ENCODE measurements around the gene VPS18.
A peak's percentile ranks its signal among the peaks of the same experiment; 100 is the strongest.

VPS18 gene

GRCh38 chr15:40930430-40931299 is 36.4 kb downstream of the VPS18 start:
- H3K4me3 ChIP-seq (ENCODE audit: low read length) = no peak overlapping the region
- no peak for DNase-seq (ENCODE audit: low read depth, low spot score)

DNA sequence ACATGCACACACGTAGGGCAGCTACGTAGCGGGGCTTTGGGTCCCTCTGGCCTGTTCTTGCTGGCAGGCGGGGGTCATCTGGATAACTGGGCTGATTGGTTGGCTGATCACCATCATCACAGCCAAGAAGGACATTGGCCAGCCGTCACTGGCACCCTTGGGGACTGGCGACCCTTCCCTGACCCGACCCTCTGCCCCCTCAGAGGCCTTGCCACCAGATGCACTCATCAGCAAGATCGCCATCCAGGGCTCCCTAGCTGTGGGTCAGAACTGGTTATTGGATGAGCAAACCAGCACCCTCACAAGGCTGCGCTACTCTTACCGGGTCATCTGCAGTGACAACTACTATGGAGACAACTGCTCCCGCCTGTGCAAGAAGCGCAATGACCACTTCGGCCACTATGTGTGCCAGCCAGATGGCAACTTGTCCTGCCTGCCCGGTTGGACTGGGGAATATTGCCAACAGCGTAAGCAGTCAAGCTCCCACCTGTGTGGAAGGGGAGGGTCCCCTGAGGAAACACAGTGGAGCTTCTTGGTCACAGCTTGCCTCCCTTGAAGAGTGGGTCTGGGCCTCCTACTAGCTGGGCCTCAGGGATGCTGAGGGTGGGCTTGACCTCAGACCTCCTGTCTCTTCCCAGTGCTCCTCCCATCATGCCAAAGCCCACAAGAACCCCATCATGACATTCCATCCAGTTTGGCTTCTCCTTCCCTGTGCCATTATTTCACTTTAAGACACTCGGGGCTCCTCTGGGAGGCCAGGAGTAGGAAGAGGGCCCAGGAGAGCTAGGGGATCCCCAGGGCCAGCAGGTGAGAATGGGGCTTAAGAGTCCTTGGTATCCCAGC is 37.3 kb downstream of the VPS18 start:
- no peak overlapping the region for H3K4me3 ChIP-seq (ENCODE audit: low read length)
- no peak for DNase-seq (ENCODE audit: low read depth, low spot score)

GRCh38 chr15:40932156-40932555 is 37.9 kb downstream of the VPS18 start:
- peak; percentile 61 for DNase-seq (ENCODE audit: low read depth, low spot score)
- no peak overlapping the region for H3K4me3 ChIP-seq (ENCODE audit: low read length)

DNA sequence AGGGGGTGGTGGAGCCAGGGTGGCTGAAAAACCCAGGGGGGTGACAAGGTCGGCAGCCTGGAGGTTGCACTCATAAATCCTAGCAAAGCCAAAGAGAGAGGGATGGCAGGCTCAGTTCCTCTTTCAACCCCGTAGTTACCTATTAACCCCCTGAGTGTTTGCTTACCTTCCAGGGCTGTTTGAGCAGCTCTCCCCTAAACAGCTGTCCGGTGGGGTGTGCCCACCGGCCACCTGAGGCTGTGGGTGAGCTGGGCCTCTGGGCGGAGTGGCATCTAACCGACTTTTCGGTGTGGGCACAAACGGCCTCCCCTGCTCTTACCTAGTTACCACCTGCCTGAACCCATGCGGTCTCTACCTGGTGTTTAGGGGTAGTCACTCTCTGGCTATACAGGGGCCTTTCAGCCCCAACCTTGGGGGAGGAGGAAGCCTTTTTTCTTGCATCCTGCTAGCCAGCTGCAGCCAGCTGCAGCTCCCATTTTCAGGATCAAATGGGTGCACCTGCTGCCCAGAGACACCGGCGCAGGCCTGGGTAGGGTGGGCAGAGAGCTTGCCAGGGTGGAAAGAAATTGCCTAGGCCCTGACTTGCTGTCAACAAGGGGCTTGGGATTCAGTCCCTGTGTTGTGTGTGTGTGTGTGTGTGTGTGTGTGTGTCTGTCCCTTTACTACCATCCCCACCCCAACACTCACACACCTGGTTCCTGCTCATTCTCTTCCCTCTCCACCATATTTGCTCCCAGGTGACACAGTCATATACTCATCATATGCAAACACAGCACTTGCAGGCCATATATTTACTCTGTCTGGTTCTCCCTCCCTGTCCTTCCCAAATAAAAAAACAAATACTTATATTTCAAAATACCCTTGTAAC is 38.6 kb downstream of the VPS18 start:
- no peak for DNase-seq (ENCODE audit: low read depth, low spot score)

GRCh38 chr15:40933517-40933902 is 39.3 kb downstream of the VPS18 start:
- H3K4me3 ChIP-seq (ENCODE audit: low read length) = no peak overlapping the region
- DNase-seq (ENCODE audit: low read depth, low spot score) = no peak

More for the DNA sequence above, 38.6 kb downstream of the VPS18 start:
- no peak overlapping the region for H3K4me3 ChIP-seq (ENCODE audit: low read length)

- H3K4me3 ChIP-seq (ENCODE audit: low read length) = no peak overlapping the region
- DNase-seq (ENCODE audit: low read depth, low spot score) = no peak
These were observed 40.2 kb downstream of the VPS18 start for GRCh38 chr15:40934457-40934856.

GRCh38 chr15:40936234-40936708 is 42.0 kb downstream of the VPS18 start:
- no peak for DNase-seq (ENCODE audit: low read depth, low spot score)
- H3K4me3 ChIP-seq (ENCODE audit: low read length) = no peak overlapping the region

DNA sequence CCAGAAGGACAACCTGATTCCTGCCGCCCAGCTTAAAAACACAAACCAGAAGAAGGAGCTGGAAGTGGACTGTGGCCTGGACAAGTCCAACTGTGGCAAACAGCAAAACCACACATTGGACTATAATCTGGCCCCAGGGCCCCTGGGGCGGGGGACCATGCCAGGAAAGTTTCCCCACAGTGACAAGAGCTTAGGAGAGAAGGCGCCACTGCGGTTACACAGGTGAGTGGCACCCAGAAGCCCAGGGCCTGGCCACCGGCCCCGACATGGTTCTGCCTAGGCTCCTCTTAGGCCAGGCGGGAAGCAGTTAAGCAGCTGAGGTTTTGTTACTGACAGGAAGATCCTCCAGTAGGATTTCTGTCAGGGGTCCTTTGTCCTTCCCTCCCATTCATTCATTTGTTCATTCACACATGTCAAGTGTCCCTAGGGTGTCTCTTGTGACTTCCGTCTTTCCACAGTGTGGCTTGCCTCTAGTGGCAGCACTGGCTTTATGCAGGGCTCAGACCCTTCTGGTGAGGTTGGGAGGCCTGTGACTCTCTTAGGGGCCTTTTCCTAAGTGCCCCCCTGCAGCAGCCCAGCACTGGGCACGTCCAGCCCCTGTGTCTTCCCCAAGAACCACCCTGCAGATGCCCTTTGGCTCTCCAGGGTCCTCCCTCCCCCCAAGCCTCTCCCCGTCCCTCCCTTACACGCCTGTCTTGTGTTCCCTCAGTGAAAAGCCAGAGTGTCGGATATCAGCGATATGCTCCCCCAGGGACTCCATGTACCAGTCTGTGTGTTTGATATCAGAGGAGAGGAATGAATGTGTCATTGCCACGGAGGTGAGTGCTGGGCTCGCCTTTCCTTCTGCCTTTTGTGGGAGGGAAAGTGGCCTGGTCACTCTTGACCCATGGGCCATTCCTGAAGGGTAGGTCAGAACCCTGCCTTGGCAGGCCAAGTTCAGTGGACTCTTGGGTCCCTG is 42.7 kb downstream of the VPS18 start:
- no peak for DNase-seq (ENCODE audit: low read depth, low spot score)
- no peak overlapping the region for H3K4me3 ChIP-seq (ENCODE audit: low read length)

DNA sequence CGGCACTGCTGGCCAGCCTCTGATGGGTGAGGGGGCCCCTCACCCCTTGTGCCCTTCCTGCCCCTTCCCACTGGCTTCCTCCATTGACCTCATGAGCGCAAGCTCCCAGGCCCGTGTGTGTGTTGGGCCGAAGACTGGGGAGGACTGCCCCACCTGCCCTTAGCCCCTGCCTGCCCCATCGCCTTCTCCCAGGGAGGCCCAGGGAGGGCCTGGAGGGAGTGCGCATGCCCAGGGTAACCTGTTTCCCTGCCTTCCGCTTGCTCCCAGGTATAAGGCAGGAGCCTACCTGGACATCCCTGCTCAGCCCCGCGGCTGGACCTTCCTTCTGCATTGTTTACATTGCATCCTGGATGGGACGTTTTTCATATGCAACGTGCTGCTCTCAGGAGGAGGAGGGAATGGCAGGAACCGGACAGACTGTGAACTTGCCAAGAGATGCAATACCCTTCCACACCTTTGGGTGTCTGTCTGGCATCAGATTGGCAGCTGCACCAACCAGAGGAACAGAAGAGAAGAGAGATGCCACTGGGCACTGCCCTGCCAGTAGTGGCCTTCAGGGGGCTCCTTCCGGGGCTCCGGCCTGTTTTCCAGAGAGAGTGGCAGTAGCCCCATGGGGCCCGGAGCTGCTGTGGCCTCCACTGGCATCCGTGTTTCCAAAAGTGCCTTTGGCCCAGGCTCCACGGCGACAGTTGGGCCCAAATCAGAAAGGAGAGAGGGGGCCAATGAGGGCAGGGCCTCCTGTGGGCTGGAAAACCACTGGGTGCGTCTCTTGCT is 43.7 kb downstream of the VPS18 start:
- no peak for DNase-seq (ENCODE audit: low read depth, low spot score)
- no peak overlapping the region for H3K4me3 ChIP-seq (ENCODE audit: low read length)

DNA sequence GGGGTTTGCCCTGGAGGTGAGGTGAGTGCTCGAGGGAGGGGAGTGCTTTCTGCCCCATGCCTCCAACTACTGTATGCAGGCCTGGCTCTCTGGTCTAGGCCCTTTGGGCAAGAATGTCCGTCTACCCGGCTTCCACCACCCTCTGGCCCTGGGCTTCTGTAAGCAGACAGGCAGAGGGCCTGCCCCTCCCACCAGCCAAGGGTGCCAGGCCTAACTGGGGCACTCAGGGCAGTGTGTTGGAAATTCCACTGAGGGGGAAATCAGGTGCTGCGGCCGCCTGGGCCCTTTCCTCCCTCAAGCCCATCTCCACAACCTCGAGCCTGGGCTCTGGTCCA is 44.3 kb downstream of the VPS18 start:
- no peak for DNase-seq (ENCODE audit: low read depth, low spot score)

DNA sequence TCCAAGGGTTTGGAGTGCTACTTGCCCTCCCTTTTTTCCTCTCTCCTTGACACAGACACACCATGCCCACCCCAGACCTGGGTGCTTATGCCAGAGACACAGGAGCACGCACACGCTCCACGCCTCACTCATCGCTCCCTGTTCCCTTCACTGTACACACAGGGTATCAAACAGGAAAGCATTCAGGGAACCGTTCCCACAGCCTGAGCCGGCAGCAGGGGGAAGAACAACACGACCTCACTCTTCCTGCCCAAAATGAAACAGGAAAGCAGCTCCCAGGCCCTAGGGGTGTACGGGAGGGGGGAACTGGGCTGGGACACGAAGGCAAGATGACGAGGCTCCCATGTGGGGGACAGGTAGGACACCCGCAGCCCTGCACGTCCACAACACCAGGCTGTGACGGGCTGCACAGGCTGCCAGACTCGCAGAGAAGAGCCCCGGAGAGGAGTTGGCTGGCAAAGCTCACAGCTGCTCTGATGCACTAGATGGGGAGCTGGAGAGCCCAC is 46.1 kb downstream of the VPS18 start:
- no peak for DNase-seq (ENCODE audit: low read depth, low spot score)
- no peak overlapping the region for H3K4me3 ChIP-seq (ENCODE audit: low read length)

More for the DNA sequence above, 44.3 kb downstream of the VPS18 start:
- no peak overlapping the region for H3K4me3 ChIP-seq (ENCODE audit: low read length)

- no peak for DNase-seq (ENCODE audit: low read depth, low spot score)
- peak overlapping the region; percentile 32 for H3K4me3 ChIP-seq (ENCODE audit: low read length)
These were observed 46.8 kb downstream of the VPS18 start for GRCh38 chr15:40941068-40941527.

DNA sequence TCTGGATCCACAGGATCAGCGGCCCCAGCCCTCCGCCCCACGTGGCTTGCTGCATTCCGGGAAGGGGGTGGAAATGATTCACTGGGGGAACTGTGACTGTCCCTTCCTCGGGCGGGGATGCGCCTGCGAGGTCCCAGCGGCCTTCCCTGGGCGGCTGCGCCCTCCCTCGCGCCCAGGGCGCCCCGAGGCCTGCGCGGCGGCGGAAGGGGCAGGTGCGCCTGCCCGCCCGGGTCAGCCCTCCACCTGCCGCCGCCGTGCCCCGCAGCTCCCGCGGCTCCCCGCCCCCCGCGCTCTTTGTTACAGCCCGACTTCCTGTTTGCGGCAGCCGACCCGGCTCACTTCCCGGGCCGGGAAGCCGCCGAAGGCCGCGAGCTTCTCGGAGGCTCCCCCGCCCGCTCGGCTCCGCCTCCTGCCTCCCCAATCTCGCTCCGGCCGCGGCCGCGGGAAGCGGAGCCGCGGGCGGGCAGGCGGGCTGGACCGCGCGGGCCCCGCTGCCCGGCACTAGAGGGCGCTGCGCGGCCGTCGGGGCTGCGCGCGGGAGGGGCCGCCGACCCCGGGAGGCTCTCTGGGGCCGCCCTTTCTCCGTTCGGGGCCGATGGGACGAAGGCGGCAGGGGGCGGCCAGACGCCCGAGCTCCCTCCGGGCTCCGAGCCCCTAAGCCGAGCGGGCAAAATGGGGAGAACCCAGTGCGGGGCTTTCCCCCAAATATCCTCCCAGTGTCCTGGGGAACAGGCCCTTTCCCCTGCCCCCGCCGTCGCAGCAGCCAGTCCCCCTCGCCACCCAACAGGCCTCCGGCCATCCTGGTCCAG is 47.5 kb downstream of the VPS18 start:
- peak overlapping the region; percentile 60 for H3K4me3 ChIP-seq (ENCODE audit: low read length)
- DNase-seq (ENCODE audit: low read depth, low spot score) = peak; percentile 52

DNA sequence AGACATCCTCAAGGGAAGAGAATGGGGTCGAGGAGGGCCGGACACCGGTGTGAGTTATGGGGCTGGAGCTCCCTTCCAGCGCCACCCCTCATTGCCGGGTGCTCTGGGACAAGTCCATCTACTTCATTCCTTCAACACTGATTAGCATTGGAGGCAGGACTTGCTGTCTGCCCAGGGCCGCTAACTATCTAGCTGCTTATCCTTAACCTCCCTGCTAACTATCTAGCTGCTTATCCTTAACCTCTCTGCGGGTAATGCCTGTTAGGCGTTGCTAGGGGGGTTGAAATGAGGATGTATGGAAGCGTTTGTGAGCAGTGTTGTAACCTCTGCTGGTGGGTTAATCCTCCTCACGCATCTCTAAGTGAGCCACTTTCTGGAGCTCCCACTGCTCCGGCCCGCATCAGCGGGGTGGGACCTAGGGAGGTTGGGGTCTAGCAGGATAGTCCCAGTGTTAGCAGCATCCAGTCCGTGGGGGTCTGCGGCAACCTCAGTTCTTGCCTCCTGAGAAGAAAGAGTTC is 48.1 kb downstream of the VPS18 start:
- peak overlapping the region; percentile 60 for H3K4me3 ChIP-seq (ENCODE audit: low read length)
- DNase-seq (ENCODE audit: low read depth, low spot score) = no peak

- DNase-seq (ENCODE audit: low read depth, low spot score) = no peak
- peak overlapping the region; percentile 60 for H3K4me3 ChIP-seq (ENCODE audit: low read length)
These were observed 48.6 kb downstream of the VPS18 start for GRCh38 chr15:40942878-40943277.

DNA sequence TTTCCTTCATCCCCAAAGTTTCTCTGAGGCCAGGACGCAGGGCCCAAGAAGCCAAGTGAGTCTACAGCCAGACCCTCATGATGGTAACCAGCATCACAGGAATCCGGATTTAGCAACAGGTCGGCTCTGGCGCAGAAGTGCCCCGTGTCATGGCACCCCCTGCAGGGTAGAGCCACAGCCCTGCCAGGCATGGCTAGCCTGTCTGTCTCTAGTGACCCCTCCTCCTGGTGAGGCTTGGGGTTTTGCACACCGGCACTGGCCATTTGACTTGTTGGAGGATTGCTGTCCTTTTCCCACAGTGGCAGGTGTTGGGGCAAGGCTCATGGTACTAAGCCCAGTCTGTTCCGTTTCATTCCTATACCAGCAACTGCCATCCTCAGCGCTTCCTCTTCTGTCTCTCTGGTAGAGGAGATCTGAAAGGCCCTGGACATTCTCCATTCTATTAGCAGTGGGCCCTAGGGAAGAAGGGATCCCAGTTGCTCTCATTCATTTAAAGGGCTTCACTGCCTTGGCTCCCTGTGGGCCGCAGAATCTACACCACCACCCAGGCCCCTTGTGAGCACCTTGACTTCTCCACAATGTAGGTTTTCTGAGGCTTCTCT is 49.6 kb downstream of the VPS18 start:
- H3K4me3 ChIP-seq (ENCODE audit: low read length) = no peak overlapping the region

More for the DNA sequence above, 49.6 kb downstream of the VPS18 start:
- DNase-seq (ENCODE audit: low read depth, low spot score) = no peak
